ENCODE measurements around the gene LETMD1.

Gene LETMD1

DNA sequence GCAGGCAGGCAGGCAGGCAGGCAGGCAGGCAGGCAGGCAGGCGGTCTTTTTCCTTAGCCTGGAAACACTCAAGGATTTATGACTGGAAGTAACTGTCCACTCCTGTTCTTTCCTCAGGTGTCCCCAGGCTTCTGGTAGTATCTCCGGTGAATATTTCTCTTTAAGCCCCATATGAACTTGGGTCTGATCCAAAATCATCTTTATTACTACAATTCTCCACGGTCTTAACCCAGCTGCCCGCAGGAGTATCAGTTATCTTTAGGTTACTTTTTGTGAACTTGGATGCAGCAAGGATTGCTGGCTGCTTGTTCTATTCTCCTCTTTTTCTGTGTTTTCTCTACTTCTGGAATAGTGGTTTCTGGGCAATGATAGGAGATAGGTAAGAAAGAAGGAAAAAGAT lies 32.0 kb downstream of the LETMD1 start:
- Histone ChIP-seq H3K9me2 (replicated peaks; ENCODE audit: insufficient read depth, low read length) (no peaks in the 10 kb centered on the region), H3K4me1 (ENCODE audit: low read length) (peaks cover 5% of the 10 kb centered on the region; the same call in 1 of the 2 replicates), H3K79me2 (ENCODE audit: low read length) (no peaks in the 10 kb centered on the region), H4K20me1 (ENCODE audit: insufficient read depth, low read length) (no peaks in the 10 kb centered on the region), H3K27ac (ENCODE audit: low read length) (no peak overlapping the region), H3K9me3 (replicated peaks; ENCODE audit: insufficient read depth, low read length) (no peaks in the 10 kb centered on the region), H2AFZ (ENCODE audit: low read length) (no peak overlapping the region), H3K4me2 (ENCODE audit: low read depth, low read length) (no peak overlapping the region), H3F3A (ENCODE audit: insufficient read depth, low read length) (no peaks in the 10 kb centered on the region), H3K27me3 (replicated peaks; ENCODE audit: insufficient read depth, low read length) (no peaks in the 10 kb centered on the region), H3K36me3 (replicated peaks; ENCODE audit: insufficient read depth, low read length) (no peaks in the 10 kb centered on the region), H3K9ac (ENCODE audit: low read length) (no peak overlapping the region), H3K4me3 (ENCODE audit: low read length) (no peak overlapping the region)
- no peak for DNase-seq
- TF ChIP-seq EZH2 (optimal IDR thresholded peaks at IDR 0.05; ENCODE audit: low read depth, low read length) (no peak), CTCF (IDR thresholded peaks at IDR 0.05; ENCODE audit: low read length) (no peak)

GRCh38 chr12:51081421-51081820 lies 33.3 kb downstream of the LETMD1 start:
- no peaks in the 10 kb centered on the region for H3K36me3 ChIP-seq (replicated peaks; ENCODE audit: insufficient read depth, low read length)
- H3K9ac ChIP-seq (ENCODE audit: low read length) = no peak overlapping the region
- no peaks in the 10 kb centered on the region for H3K9me2 ChIP-seq (replicated peaks; ENCODE audit: insufficient read depth, low read length)
- no peak overlapping the region for H2AFZ ChIP-seq (ENCODE audit: low read length)
- H3K9me3 ChIP-seq (replicated peaks; ENCODE audit: insufficient read depth, low read length) = no peaks in the 10 kb centered on the region
- no peak overlapping the region for H3K4me2 ChIP-seq (ENCODE audit: low read depth, low read length)
- no peak for TF ChIP-seq CTCF (IDR thresholded peaks at IDR 0.05; ENCODE audit: low read length)
- TF ChIP-seq EZH2 (optimal IDR thresholded peaks at IDR 0.05; ENCODE audit: low read depth, low read length) = no peak
- TF ChIP-seq EZH2phosphoT487 (IDR thresholded peaks at IDR 0.05; ENCODE audit: low read length) = no peak
- no peak for DNase-seq
- no peaks in the 10 kb centered on the region for H3K27me3 ChIP-seq (replicated peaks; ENCODE audit: insufficient read depth, low read length)
- no peaks in the 10 kb centered on the region for H3F3A ChIP-seq (ENCODE audit: insufficient read depth, low read length)
- peaks cover 5% of the 10 kb centered on the region; the same call in 1 of the 2 replicates for H3K4me1 ChIP-seq (ENCODE audit: low read length)
- H3K4me3 ChIP-seq (ENCODE audit: low read length) = no peak overlapping the region
- H3K79me2 ChIP-seq (ENCODE audit: low read length) = no peaks in the 10 kb centered on the region
- no peaks in the 10 kb centered on the region for H4K20me1 ChIP-seq (ENCODE audit: insufficient read depth, low read length)
- H3K27ac ChIP-seq (ENCODE audit: low read length) = no peak overlapping the region

DNA sequence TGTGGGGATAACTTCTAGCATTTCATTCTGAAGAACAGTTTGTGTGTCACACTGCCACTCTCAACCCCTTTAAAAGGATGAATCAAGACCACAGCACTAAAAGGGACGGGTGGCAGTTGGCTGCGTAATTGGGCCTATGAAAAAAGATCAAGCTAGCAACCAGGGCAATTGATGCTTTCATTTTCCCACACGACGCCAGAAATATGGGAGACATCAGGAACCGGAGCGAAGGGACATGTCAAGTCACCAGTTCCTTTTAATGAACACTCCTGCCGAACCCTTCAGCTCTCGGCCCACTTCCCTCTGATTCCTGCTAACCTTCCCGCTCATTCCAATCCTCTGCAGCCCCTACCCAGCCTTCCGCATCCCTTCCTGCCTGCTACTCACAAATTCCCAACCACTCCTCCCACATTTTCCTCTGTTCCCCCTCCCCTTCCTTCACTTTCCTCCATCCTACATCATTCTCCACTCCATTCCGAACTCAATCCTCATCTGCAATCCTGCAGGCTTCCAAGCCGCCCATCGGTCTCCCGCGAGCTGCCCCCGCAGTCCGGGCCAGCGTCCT lies 34.5 kb downstream of the LETMD1 start:
- peak overlapping the region; percentile 81 for H3K4me3 ChIP-seq (ENCODE audit: low read length)
- H3K79me2 ChIP-seq (ENCODE audit: low read length) = no peaks in the 10 kb centered on the region

More for the DNA sequence above, 34.5 kb downstream of the LETMD1 start:
- H3K9me2 ChIP-seq (replicated peaks; ENCODE audit: insufficient read depth, low read length) = no peaks in the 10 kb centered on the region
- peak overlapping the region; percentile 72 for H2AFZ ChIP-seq (ENCODE audit: low read length)
- H3K9me3 ChIP-seq (replicated peaks; ENCODE audit: insufficient read depth, low read length) = no peaks in the 10 kb centered on the region
- no peak for DNase-seq
- no peaks in the 10 kb centered on the region for H4K20me1 ChIP-seq (ENCODE audit: insufficient read depth, low read length)
- H3K36me3 ChIP-seq (replicated peaks; ENCODE audit: insufficient read depth, low read length) = no peaks in the 10 kb centered on the region
- H3K9ac ChIP-seq (ENCODE audit: low read length) = peak overlapping the region; percentile 67
- H3F3A ChIP-seq (ENCODE audit: insufficient read depth, low read length) = no peaks in the 10 kb centered on the region
- no peaks in the 10 kb centered on the region for H3K27me3 ChIP-seq (replicated peaks; ENCODE audit: insufficient read depth, low read length)
- no peak overlapping the region for H3K27ac ChIP-seq (ENCODE audit: low read length)
- peaks cover 5% of the 10 kb centered on the region; the same call in 1 of the 2 replicates for H3K4me1 ChIP-seq (ENCODE audit: low read length)
- peak overlapping the region; percentile 89 for H3K4me2 ChIP-seq (ENCODE audit: low read depth, low read length)
- TF ChIP-seq EZH2phosphoT487 (IDR thresholded peaks at IDR 0.05; ENCODE audit: low read length) = no peak
- TF ChIP-seq CTCF (IDR thresholded peaks at IDR 0.05; ENCODE audit: low read length) = no peak
- no peak for TF ChIP-seq EZH2 (optimal IDR thresholded peaks at IDR 0.05; ENCODE audit: low read depth, low read length)

All from MM.1S (cell line).